MM.1S (cell line): ENCODE measurements around the gene ITSN2.

ENCODE experiments used
- DNase-seq: peaks from one replicate; pipeline ENCODE4 v3.0.0-alpha.2; 2015
- H2AFZ ChIP-seq: fragments of 300-600 bp; sonication (generic); 2 replicates; pipeline ENCODE4 v1.6.0; 2016; ENCODE audit warnings: antibody characterized with exemption, low read length
- H3F3A ChIP-seq: fragments of 300-600 bp; sonication (generic); 2 replicates; pipeline ENCODE4 v1.6.1; 2016; ENCODE audit warnings: mild to moderate bottlenecking, antibody characterized with exemption, low read length, moderate library complexity, mixed read lengths; ENCODE audit not compliant: insufficient read depth
- H3K27ac ChIP-seq: fragments of 300-600 bp; sonication (generic); 2 replicates; pipeline ENCODE4 v1.5.1; 2016; ENCODE audit warnings: mild to moderate bottlenecking, low read length
- H3K27me3 ChIP-seq: fragments of 300-600 bp; sonication (generic); replicated peaks from 2 replicates; pipeline ENCODE4 v1.6.0; 2016; ENCODE audit warnings: low read length; ENCODE audit not compliant: insufficient read depth
- H3K36me3 ChIP-seq: fragments of 300-600 bp; sonication (generic); replicated peaks from 2 replicates; pipeline ENCODE4 v1.6.1; 2016; ENCODE audit warnings: mild to moderate bottlenecking, low read length, mixed read lengths; ENCODE audit not compliant: insufficient read depth
- H3K4me1 ChIP-seq: fragments of 300-600 bp; sonication (generic); 2 replicates; pipeline ENCODE4 v1.6.1; 2016; ENCODE audit warnings: low read length, mixed read lengths
- H3K4me2 ChIP-seq: fragments of 300-600 bp; sonication (generic); 2 replicates; pipeline ENCODE4 v1.6.0; 2016; ENCODE audit warnings: low read depth, low read length
- H3K4me3 ChIP-seq: fragments of 300-600 bp; sonication (generic); 2 replicates; pipeline ENCODE4 v1.5.1; 2016; ENCODE audit warnings: low read length, mixed read lengths
- H3K79me2 ChIP-seq: fragments of 300-600 bp; sonication (generic); 2 replicates; pipeline ENCODE4 v1.6.1; 2016; ENCODE audit warnings: mixed run types, low read length, mixed read lengths
- H3K9ac ChIP-seq: fragments of 300-600 bp; sonication (generic); 2 replicates; pipeline ENCODE4 v1.6.1; 2016; ENCODE audit warnings: low read length, mixed read lengths
- H3K9me2 ChIP-seq: fragments of 300-600 bp; sonication (generic); replicated peaks from 2 replicates; pipeline ENCODE4 v1.6.1; 2016; ENCODE audit warnings: mild to moderate bottlenecking, low read length, mixed read lengths; ENCODE audit not compliant: insufficient read depth
- H3K9me3 ChIP-seq: fragments of 300-600 bp; sonication (generic); replicated peaks from 2 replicates; pipeline ENCODE4 v1.6.1; 2016; ENCODE audit warnings: mild to moderate bottlenecking, low read length, mixed read lengths; ENCODE audit not compliant: insufficient read depth
- H4K20me1 ChIP-seq: fragments of 300-600 bp; sonication (generic); 2 replicates; pipeline ENCODE4 v1.6.1; 2016; ENCODE audit warnings: mild to moderate bottlenecking, low read length, moderate library complexity, mixed read lengths; ENCODE audit not compliant: insufficient read depth
- EZH2 ChIP-seq: fragments of 300-600 bp; sonication (generic); optimal IDR thresholded peaks from 2 replicates; pipeline ENCODE3; 2017; ENCODE audit warnings: low read depth, mild to moderate bottlenecking, antibody characterized with exemption, low read length, mixed read lengths
- EZH2phosphoT487 ChIP-seq: fragments of 300-600 bp; sonication (generic); IDR thresholded peaks from 2 replicates; pipeline ENCODE4 v1.6.1; 2018; ENCODE audit warnings: antibody characterized with exemption, low read length
- TF ChIP-seq, protein P1 (sequence below): fragments of 300-600 bp; sonication (generic); IDR thresholded peaks from 2 replicates; pipeline ENCODE4 v1.5.1; 2016; ENCODE audit warnings: antibody characterized with exemption, low read length, mixed read lengths

Gene ITSN2

DNA sequence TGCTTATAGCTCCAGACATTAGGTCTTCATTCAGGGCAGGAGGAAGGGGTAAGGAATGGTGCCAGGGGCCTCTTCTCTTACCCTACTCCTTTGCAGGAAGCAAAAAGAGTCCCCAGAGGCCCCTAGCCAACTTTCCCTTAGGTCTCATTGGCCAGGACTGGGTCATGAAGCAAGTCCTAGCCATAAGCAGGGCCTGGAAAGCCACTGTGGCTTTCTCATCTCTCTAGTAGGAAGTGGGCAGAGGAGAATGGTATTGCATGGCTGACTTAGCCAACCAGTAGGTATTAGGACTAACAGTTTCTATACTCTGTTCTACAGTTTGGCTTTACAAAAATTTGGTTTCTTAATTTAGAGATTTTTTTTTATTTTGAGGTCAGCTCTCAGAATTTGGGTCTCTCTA is 180.7 kb downstream of the ITSN2 start:
- Histone ChIP-seq H3K4me2 (no peak overlapping the region), H3K4me1 (no peaks in the 10 kb centered on the region), H3K79me2 (no peaks in the 10 kb centered on the region), H3K9ac (no peak overlapping the region), H3K36me3 (no peaks in the 10 kb centered on the region), H3K9me3 (no peaks in the 10 kb centered on the region), H4K20me1 (no peaks in the 10 kb centered on the region), H3F3A (no peaks in the 10 kb centered on the region), H3K27ac (no peak overlapping the region), H3K9me2 (no peaks in the 10 kb centered on the region), H3K27me3 (no peaks in the 10 kb centered on the region), H2AFZ (no peak overlapping the region), H3K4me3 (no peak overlapping the region)
- peak; percentile 16 for DNase-seq
- TF ChIP-seq EZH2 (no peak), EZH2phosphoT487 (no peak)
- TF ChIP-seq, protein P1, sequence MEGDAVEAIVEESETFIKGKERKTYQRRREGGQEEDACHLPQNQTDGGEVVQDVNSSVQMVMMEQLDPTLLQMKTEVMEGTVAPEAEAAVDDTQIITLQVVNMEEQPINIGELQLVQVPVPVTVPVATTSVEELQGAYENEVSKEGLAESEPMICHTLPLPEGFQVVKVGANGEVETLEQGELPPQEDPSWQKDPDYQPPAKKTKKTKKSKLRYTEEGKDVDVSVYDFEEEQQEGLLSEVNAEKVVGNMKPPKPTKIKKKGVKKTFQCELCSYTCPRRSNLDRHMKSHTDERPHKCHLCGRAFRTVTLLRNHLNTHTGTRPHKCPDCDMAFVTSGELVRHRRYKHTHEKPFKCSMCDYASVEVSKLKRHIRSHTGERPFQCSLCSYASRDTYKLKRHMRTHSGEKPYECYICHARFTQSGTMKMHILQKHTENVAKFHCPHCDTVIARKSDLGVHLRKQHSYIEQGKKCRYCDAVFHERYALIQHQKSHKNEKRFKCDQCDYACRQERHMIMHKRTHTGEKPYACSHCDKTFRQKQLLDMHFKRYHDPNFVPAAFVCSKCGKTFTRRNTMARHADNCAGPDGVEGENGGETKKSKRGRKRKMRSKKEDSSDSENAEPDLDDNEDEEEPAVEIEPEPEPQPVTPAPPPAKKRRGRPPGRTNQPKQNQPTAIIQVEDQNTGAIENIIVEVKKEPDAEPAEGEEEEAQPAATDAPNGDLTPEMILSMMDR: no peak

DNA sequence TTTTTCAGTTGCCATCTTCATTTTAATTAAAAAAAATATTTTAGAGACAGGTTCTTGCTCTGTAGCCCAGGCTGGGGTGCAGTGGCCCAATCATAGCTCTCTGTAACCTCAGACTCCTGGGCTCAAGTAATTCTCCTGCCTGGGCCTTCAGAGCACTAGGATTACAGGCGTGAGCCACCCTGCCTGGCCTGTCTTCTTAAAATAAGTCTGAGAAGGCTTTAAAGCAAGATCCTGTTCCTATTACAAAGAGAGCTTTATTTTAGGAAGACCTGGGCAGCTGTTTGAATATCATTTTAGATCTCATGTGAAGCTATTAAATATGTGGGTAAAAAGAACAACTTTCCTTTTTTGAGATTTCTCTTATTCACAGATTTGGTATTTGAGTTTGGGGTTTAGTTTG is 184.0 kb downstream of the ITSN2 start:
- no peak overlapping the region for H3K9ac ChIP-seq
- H2AFZ ChIP-seq: no peak overlapping the region
- H3K27me3 ChIP-seq: no peaks in the 10 kb centered on the region
- H3K4me3 ChIP-seq: no peak overlapping the region
- H4K20me1 ChIP-seq: no peaks in the 10 kb centered on the region
- no peak for DNase-seq
- no peaks in the 10 kb centered on the region for H3K36me3 ChIP-seq
- H3K9me2 ChIP-seq: no peaks in the 10 kb centered on the region
- TF ChIP-seq, protein P1: no peak
- TF ChIP-seq EZH2phosphoT487 (no peak), EZH2 (no peak)
- no peaks in the 10 kb centered on the region for H3K4me1 ChIP-seq
- no peak overlapping the region for H3K4me2 ChIP-seq
- H3K27ac ChIP-seq: no peak overlapping the region
- no peaks in the 10 kb centered on the region for H3K79me2 ChIP-seq
- no peaks in the 10 kb centered on the region for H3K9me3 ChIP-seq
- no peaks in the 10 kb centered on the region for H3F3A ChIP-seq

GRCh38 chr2:24175631-24176187 is 184.6 kb downstream of the ITSN2 start:
- H3K27ac ChIP-seq: no peak overlapping the region
- no peak overlapping the region for H3K4me3 ChIP-seq
- no peak for DNase-seq
- no peak overlapping the region for H2AFZ ChIP-seq
- H3K79me2 ChIP-seq: no peaks in the 10 kb centered on the region
- no peaks in the 10 kb centered on the region for H3F3A ChIP-seq
- TF ChIP-seq, protein P1: no peak
- no peak for TF ChIP-seq EZH2
- no peak for TF ChIP-seq EZH2phosphoT487
- no peaks in the 10 kb centered on the region for H3K9me2 ChIP-seq
- H3K4me1 ChIP-seq: no peaks in the 10 kb centered on the region
- no peaks in the 10 kb centered on the region for H3K9me3 ChIP-seq
- no peak overlapping the region for H3K4me2 ChIP-seq
- H3K27me3 ChIP-seq: no peaks in the 10 kb centered on the region
- no peaks in the 10 kb centered on the region for H4K20me1 ChIP-seq
- no peaks in the 10 kb centered on the region for H3K36me3 ChIP-seq
- H3K9ac ChIP-seq: no peak overlapping the region
